Sigmoid colon (tissue), 4 donors: ENCODE data around the gene SH3GLB2.

Experiments
- EP300 ChIP-seq, 4 donors: sonication (generic); formaldehyde crosslinking; IDR thresholded peaks; one replicate each; pipeline ENCODE4 v1.6.1; 2017; ENCODE audit warnings: antibody characterized with exemption in 4 of 4
- POLR2A ChIP-seq, 2 donors: fragments of 450-650 bp; IDR thresholded peaks; one replicate each; pipeline ENCODE4 v1.6.1; 2016; ENCODE audit warnings: antibody characterized with exemption in 2 of 2, mild to moderate bottlenecking in 2 of 2, moderate library complexity in 2 of 2
- POLR2AphosphoS5 ChIP-seq, 4 donors: sonication (generic); formaldehyde crosslinking; IDR thresholded peaks; one replicate each; pipeline ENCODE4 v1.6.1; 2017; ENCODE audit warnings: antibody characterized with exemption in 4 of 4
- TF ChIP-seq, protein P1 (sequence below), 4 experiments: fragments of 450-650 bp in 3 of 4; fragments of 200-600 bp in 1 of 4; IDR thresholded peaks; one replicate each; pipeline ENCODE4 v1.5.1; 2016 to 2019; ENCODE audit warnings: antibody characterized with exemption in 4 of 4, mild to moderate bottlenecking in 3 of 4, moderate library complexity in 2 of 4

DNA sequence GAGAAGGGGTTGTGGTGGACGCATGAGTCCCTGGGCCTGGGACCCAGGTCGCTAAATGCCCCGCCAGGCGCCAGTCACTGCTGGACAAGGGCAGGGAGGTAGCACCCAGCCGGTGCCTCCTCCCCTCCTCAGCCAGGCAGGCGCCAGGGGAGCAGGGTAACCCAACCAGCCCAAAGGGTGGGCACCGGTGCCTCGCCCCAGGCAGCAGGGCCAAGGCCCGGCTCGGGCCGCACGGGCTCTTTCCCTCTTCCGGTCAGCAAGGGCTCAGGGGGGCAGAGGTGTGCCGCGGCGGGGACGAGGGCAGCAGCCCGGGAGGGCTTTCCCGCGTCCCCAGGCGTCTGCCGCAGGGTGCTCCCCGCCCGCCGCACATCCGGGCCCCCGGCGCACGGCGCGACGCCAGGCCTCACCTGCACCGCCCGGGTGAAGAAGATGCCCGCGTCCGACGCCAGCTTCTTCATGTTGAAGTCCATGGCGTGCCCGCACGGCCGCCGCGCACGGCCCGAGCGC lies 393 bp downstream of the SH3GLB2 start:
- TF ChIP-seq POLR2A (IDR thresholded peaks at IDR 0.05): no peak
- TF ChIP-seq, protein P1, sequence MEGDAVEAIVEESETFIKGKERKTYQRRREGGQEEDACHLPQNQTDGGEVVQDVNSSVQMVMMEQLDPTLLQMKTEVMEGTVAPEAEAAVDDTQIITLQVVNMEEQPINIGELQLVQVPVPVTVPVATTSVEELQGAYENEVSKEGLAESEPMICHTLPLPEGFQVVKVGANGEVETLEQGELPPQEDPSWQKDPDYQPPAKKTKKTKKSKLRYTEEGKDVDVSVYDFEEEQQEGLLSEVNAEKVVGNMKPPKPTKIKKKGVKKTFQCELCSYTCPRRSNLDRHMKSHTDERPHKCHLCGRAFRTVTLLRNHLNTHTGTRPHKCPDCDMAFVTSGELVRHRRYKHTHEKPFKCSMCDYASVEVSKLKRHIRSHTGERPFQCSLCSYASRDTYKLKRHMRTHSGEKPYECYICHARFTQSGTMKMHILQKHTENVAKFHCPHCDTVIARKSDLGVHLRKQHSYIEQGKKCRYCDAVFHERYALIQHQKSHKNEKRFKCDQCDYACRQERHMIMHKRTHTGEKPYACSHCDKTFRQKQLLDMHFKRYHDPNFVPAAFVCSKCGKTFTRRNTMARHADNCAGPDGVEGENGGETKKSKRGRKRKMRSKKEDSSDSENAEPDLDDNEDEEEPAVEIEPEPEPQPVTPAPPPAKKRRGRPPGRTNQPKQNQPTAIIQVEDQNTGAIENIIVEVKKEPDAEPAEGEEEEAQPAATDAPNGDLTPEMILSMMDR (IDR thresholded peaks at IDR 0.05): no peak
- TF ChIP-seq EP300 (IDR thresholded peaks at IDR 0.05): no peak
- TF ChIP-seq POLR2AphosphoS5 (IDR thresholded peaks at IDR 0.05): no peak
